ENCODE results near the gene PLA2G2D. TPM values are rescaled to one million over a fixed set of nuclear protein-coding genes. Genes with fewer than 3 reads are reported as not detected.

PLA2G2D gene
- total RNA-seq, 6 donors from 2014 or later = 0.13 to 0.29 TPM; not detected in 4

DNA sequence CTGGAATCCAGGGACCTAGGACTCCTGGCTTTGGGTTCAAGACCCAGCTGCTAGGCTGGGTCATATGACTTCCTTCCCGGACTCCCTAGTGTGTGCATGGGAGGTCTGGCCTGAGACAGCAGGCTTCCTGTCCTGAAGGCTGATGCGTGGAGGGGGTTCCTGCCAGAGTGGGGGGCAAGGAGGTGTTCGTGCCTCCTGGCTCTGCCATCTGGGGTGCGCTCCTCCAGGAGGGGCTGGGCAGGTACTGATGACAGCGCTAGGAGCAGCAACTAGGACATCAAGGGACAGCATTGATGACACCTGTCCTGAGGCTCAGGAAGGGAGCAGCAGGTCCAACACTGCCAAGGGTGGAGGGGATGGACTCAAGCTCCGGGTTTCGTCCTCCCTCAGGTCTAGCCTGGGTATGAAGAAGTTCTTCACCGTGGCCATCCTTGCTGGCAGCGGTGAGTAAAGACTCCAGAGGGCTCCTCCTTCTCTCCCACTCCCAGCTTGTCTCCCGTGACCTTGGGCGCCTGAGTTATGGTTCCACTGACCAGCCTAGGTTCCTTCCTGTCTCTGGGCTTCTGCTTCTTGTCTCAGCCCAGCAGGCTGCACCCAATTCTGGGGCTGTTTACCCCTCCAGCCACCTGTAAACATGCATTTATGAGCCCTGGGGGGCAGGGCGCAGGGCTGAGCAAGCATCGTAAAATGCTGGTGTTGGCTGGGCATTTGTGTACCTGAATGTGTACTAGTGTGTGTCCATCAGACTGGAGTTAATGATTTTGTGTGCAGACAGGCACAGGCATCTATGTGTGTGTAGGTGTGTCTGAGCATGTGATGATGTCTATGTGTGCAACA, 20.7 kb upstream of the PLA2G2D start:
- Histone ChIP-seq H3K4me1 (no peaks in the 10 kb centered on the region), H3K36me3 (no peaks in the 10 kb centered on the region), H3K9me3 (no peaks in the 10 kb centered on the region), H3K4me3 (no peak overlapping the region), H3K27ac (no peak overlapping the region), H3K27me3 (no peaks in the 10 kb centered on the region)
- DNase-seq (no peak), ATAC-seq (ENCODE audit: low FRiP score in 2 of 2) (no peak)
- no peak for TF ChIP-seq EP300 (IDR thresholded peaks at IDR 0.05)
- no peak for TF ChIP-seq POLR2A (IDR thresholded peaks at IDR 0.05)
- TF ChIP-seq, protein P1, sequence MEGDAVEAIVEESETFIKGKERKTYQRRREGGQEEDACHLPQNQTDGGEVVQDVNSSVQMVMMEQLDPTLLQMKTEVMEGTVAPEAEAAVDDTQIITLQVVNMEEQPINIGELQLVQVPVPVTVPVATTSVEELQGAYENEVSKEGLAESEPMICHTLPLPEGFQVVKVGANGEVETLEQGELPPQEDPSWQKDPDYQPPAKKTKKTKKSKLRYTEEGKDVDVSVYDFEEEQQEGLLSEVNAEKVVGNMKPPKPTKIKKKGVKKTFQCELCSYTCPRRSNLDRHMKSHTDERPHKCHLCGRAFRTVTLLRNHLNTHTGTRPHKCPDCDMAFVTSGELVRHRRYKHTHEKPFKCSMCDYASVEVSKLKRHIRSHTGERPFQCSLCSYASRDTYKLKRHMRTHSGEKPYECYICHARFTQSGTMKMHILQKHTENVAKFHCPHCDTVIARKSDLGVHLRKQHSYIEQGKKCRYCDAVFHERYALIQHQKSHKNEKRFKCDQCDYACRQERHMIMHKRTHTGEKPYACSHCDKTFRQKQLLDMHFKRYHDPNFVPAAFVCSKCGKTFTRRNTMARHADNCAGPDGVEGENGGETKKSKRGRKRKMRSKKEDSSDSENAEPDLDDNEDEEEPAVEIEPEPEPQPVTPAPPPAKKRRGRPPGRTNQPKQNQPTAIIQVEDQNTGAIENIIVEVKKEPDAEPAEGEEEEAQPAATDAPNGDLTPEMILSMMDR (IDR thresholded peaks at IDR 0.05) = no peak
- TF ChIP-seq POLR2AphosphoS5 (IDR thresholded peaks at IDR 0.05) = no peak
- WGBS, 2 donors = 74 to 82% methylated on average over 5 to 13 of the region's 13 CpGs

DNA sequence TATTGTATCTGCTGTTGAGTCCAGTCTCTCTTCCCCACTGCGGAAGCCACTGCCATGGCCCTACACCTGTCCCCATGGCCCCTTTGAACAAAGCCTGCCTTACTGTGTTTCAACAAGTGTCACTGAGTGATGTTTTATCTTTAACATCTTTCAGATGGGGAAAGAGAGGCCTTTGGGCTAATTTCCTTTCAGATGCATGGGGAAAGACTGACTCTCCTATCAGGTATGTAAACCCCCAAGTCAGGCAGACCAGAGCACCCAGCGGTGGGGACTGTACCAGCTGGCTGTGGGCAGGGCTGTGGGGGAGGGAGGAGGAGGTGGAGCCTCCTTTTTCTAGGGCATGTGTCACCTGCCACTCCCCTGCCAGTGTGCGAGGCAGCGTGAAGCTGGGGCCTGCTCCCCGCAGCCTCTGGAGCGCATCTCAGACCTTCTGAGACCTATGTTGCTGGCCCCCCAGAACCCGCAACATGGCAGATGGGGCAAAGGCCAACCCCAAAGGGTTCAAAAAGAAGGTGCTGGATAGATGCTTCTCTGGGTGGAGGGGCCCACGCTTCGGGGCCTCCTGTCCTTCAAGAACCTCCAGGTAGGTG, 19.7 kb upstream of the PLA2G2D start, which contains the start of gene PLA2G2F:
PLA2G2F (plus strand) TSS at position 363 of the 590 bp plus-strand sequence; CDS start at position 468, 105 bp downstream.
- H3K27ac ChIP-seq = no peak within 1 kb of the TSS
- no peak within 1 kb of the TSS for H3K4me3 ChIP-seq
- 94 to 97% methylated on average over 8 to 9 of the region's 9 CpGs for WGBS, 2 donors
- H3K27me3 ChIP-seq = no peaks in the 10 kb centered on the region
- H3K36me3 ChIP-seq = no peaks in the 10 kb centered on the region
- TF ChIP-seq EP300 (IDR thresholded peaks at IDR 0.05) = no peak
- TF ChIP-seq POLR2AphosphoS5 (IDR thresholded peaks at IDR 0.05) = no peak
- TF ChIP-seq, protein P1 (IDR thresholded peaks at IDR 0.05) = no peak
- TF ChIP-seq POLR2A (IDR thresholded peaks at IDR 0.05) = no peak
- no peaks in the 10 kb centered on the region for H3K4me1 ChIP-seq
- ATAC-seq (ENCODE audit: low FRiP score in 2 of 2) (no peak), DNase-seq (no peak)
- no peaks in the 10 kb centered on the region for H3K9me3 ChIP-seq

DNA sequence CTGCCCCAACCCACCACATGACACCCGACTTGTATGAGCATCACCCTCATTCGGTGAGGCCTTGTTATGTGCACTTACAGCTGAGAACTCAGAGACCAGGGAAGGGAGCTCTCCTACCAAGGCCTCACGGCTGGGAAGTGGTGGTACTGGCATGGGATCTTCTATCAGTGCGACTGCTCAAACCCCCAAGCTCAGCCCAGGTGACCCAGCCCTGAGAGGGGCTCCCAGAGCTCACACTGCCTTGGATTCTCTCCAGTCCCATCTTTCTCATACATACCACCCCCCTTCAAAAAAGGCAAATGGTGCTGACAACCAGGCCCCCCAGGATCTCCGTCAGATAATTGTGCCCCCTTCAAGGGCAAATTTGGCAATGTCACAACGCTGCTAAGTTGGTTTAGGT, 19.0 kb upstream of the PLA2G2D start:
- no peak for TF ChIP-seq POLR2AphosphoS5 (IDR thresholded peaks at IDR 0.05)
- TF ChIP-seq, protein P1 (IDR thresholded peaks at IDR 0.05) = no peak
- TF ChIP-seq EP300 (IDR thresholded peaks at IDR 0.05) = no peak
- no peak for TF ChIP-seq POLR2A (IDR thresholded peaks at IDR 0.05)
- ATAC-seq (ENCODE audit: low FRiP score in 2 of 2) = no peak
- DNase-seq = no peak
- Histone ChIP-seq H3K36me3 (no peaks in the 10 kb centered on the region), H3K4me3 (no peak overlapping the region), H3K27me3 (no peaks in the 10 kb centered on the region), H3K4me1 (no peaks in the 10 kb centered on the region), H3K9me3 (no peaks in the 10 kb centered on the region), H3K27ac (no peak overlapping the region)
- WGBS, 2 donors = 89 to 99% methylated on average over 5 to 6 of the region's 6 CpGs

DNA sequence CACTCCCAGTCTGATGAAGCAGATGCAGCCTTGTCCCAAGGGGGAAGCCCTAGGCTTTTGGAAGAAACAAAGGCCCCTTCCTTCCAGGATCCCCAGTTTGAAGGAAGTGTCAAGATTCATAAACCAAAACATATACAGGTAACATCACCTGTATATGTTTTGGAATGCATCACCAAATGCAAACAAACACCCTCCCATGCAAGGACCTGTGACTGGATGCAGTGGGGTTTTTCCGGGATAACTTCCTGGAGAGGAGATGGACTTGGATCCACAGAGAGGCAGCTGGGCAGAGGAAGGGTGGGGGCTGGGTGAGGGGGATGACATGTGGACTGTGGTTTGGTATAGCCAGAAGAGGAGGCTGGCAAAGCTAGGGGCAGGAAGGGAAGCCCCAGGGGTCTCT, 18.3 kb upstream of the PLA2G2D start:
- H3K27me3 ChIP-seq = no peaks in the 10 kb centered on the region
- H3K9me3 ChIP-seq = no peaks in the 10 kb centered on the region
- H3K4me1 ChIP-seq = no peaks in the 10 kb centered on the region
- no peak for DNase-seq
- no peak overlapping the region for H3K27ac ChIP-seq
- H3K4me3 ChIP-seq = no peak overlapping the region
- H3K36me3 ChIP-seq = no peaks in the 10 kb centered on the region
- ATAC-seq (ENCODE audit: low FRiP score in 2 of 2) = no peak
- WGBS, 2 donors = 60 to 100% methylated on average over 1 of the region's 1 CpG
- TF ChIP-seq, protein P1 (IDR thresholded peaks at IDR 0.05) = no peak
- no peak for TF ChIP-seq EP300 (IDR thresholded peaks at IDR 0.05)
- no peak for TF ChIP-seq POLR2A (IDR thresholded peaks at IDR 0.05)
- TF ChIP-seq POLR2AphosphoS5 (IDR thresholded peaks at IDR 0.05) = no peak

Data from upper lobe of left lung (tissue), 6 donors.